Tibial artery (tissue), 4 donors: ENCODE results near the gene CALML4.

Source experiments
- DNase-seq, 2 donors: peaks; one replicate each; pipeline ENCODE4 v3.0.0-alpha.2; 2019
- H3K27ac ChIP-seq, 2 donors: fragments of 200-600 bp; sonication (generic) in 1 of 2; 1 replicate in 1 of 2; 2 replicates in 1 of 2; pipeline ENCODE4 v1.5.1; 2018 to 2019; ENCODE audit warnings: mild to moderate bottlenecking in 1 of 2
- H3K27me3 ChIP-seq, 2 donors: fragments of 200-600 bp; sonication (generic) in 1 of 2; one replicate each; pipeline versions ENCODE4 v1.5.1 to v1.6.0; 2016 to 2019
- H3K36me3 ChIP-seq, 3 donors: fragments of 200-600 bp; sonication (generic) in 2 of 3; one replicate each; pipeline ENCODE4 v1.5.1; 2016 to 2019; ENCODE audit warnings: mild to moderate bottlenecking in 2 of 3
- H3K4me1 ChIP-seq, 4 donors: fragments of 200-600 bp; sonication (generic) in 2 of 4; 1 replicate in 3 of 4; 2 replicates in 1 of 4; pipeline ENCODE4 v1.5.1; 2016 to 2019
- H3K4me3 ChIP-seq, 2 donors: fragments of 200-600 bp; sonication (generic) in 1 of 2; 1 replicate in 1 of 2; 2 replicates in 1 of 2; pipeline ENCODE4 v1.5.1; 2018 to 2019; ENCODE audit warnings: mild to moderate bottlenecking in 2 of 2
- H3K9me3 ChIP-seq, 3 donors: fragments of 200-600 bp; sonication (generic) in 1 of 3; one replicate each; pipeline ENCODE4 v1.5.1; 2016 to 2019
- CTCF ChIP-seq, 2 experiments: fragments of 200-600 bp in 1 of 2; fragments of 450-650 bp in 1 of 2; IDR thresholded peaks; one replicate each; pipeline ENCODE4 v1.5.1; 2017 to 2019; ENCODE audit warnings: antibody characterized with exemption in 2 of 2, mild to moderate bottlenecking in 1 of 2, moderate library complexity in 1 of 2
- intact Hi-C: fragments of 100-400 bp; cut with DNase I; formaldehyde crosslinking; loops from one replicate; pipeline ENCODE4 v1.15.0; 2023; ENCODE audit warnings: low total_unique reads

Gene CALML4

GRCh38 chr15:68199340-68199739 is 5.8 kb downstream of the CALML4 start:
- H3K27ac ChIP-seq = no peak overlapping the region
- H3K9me3 ChIP-seq = no peaks in the 10 kb centered on the region
- H3K36me3 ChIP-seq = no peaks in the 10 kb centered on the region
- peaks cover 0 to 2% of the 10 kb centered on the region in 2 donors for H3K27me3 ChIP-seq
- H3K4me3 ChIP-seq = no peak overlapping the region
- peaks cover 0 to 16% (median 8%) of the 10 kb centered on the region in 4 donors for H3K4me1 ChIP-seq
- no peak for TF ChIP-seq CTCF (IDR thresholded peaks at IDR 0.05)
- no peak for DNase-seq
- intact Hi-C loops = no loop called here

GRCh38 chr15:68197661-68198437 is 7.3 kb downstream of the CALML4 start:
- intact Hi-C loops = no loop called here
- no peak for DNase-seq
- TF ChIP-seq CTCF (IDR thresholded peaks at IDR 0.05) = no peak

GRCh38 chr15:68197170-68197492 is 8.0 kb downstream of the CALML4 start:
- DNase-seq = no peak
- Histone ChIP-seq H3K4me1 (peaks cover 0 to 16% (median 8%) of the 10 kb centered on the region in 4 donors), H3K4me3 (no peak overlapping the region), H3K27ac (no peak overlapping the region), H3K27me3 (no peaks in the 10 kb centered on the region), H3K9me3 (no peaks in the 10 kb centered on the region), H3K36me3 (peaks cover 0 to 13% (median 10%) of the 10 kb centered on the region in 3 donors)
- no peak for TF ChIP-seq CTCF (IDR thresholded peaks at IDR 0.05)
- intact Hi-C loops = no loop called here

More at GRCh38 chr15:68197661-68198437, 7.3 kb downstream of the CALML4 start:
- H3K27ac ChIP-seq = no peak overlapping the region
- peaks cover 0 to 16% (median 8%) of the 10 kb centered on the region in 4 donors for H3K4me1 ChIP-seq
- H3K27me3 ChIP-seq = no peaks in the 10 kb centered on the region
- H3K4me3 ChIP-seq = no peak overlapping the region
- H3K9me3 ChIP-seq = no peaks in the 10 kb centered on the region
- H3K36me3 ChIP-seq = peaks cover 0 to 7% (median 3%) of the 10 kb centered on the region in 3 donors

- H3K9me3 ChIP-seq = no peaks in the 10 kb centered on the region
Measured at GRCh38 chr15:68196445-68197169, 8.5 kb downstream of the CALML4 start.

More at GRCh38 chr15:68196445-68197169, 8.5 kb downstream of the CALML4 start:
- no peak for TF ChIP-seq CTCF (IDR thresholded peaks at IDR 0.05)
- Histone ChIP-seq H3K36me3 (peaks cover 0 to 19% (median 15%) of the 10 kb centered on the region in 3 donors), H3K27ac (no peak overlapping the region), H3K27me3 (no peaks in the 10 kb centered on the region), H3K4me1 (peaks cover 0 to 16% (median 8%) of the 10 kb centered on the region in 4 donors), H3K4me3 (no peak overlapping the region)
- intact Hi-C loops = no loop called here
- DNase-seq = no peak
